H1 (cell line): ENCODE results near the gene RASEF. TPM values are rescaled to one million over a fixed set of nuclear protein-coding genes. Genes with fewer than 3 reads are reported as not detected.

Source experiments
- CHD7 ChIP-seq: fragments of 300-600 bp; sonication (generic); IDR thresholded peaks from 2 replicates; pipeline ENCODE4 v1.7.1; 2012; ENCODE audit warnings: low read length, moderate library complexity, mild to moderate bottlenecking, inconsistent platforms; ENCODE audit not compliant: insufficient replicate concordance
- CTBP2 ChIP-seq: IDR thresholded peaks from 2 replicates; pipeline ENCODE4 v1.7.0; 2011; ENCODE audit warnings: borderline replicate concordance, mild to moderate bottlenecking, moderate library complexity, mixed read lengths, low read length; ENCODE audit not compliant: insufficient read depth, insufficient read length
- NRF1 ChIP-seq: IDR thresholded peaks from 2 replicates; pipeline ENCODE4 v1.6.1; 2011; ENCODE audit warnings: mild to moderate bottlenecking, low read depth, low read length, improper control_type of control experiment
- SAP30 ChIP-seq: fragments of 300-600 bp; sonication (generic); IDR thresholded peaks from 2 replicates; pipeline ENCODE4 v1.7.1; 2012; ENCODE audit warnings: low read length, moderate library complexity, mild to moderate bottlenecking, inconsistent platforms; ENCODE audit not compliant: insufficient read depth, insufficient replicate concordance
- SIX5 ChIP-seq: IDR thresholded peaks from 2 replicates; pipeline ENCODE4 v1.6.1; 2011; ENCODE audit warnings: mild to moderate bottlenecking, low read depth, low read length
- TCF12 ChIP-seq: IDR thresholded peaks from 2 replicates; pipeline ENCODE4 v1.6.1; 2011; ENCODE audit warnings: low read depth, mild to moderate bottlenecking, low read length
- polyA plus RNA-seq, 7 experiments: library from polyadenylated mRNA; depleted of rRNA in 3 of 7; stranded (reverse) in 5 of 7; unstranded in 2 of 7; fragments of >200 nt in 5 of 7; fragments of 200-250 nt in 2 of 7; gene quantifications; 1 replicate in 5 of 7; 2 replicates in 1 of 7; 4 replicates in 1 of 7; pipeline versions ENCODE4 v1.2.1 to v1.2.3, GENCODE V29; 2011 to 2013; ENCODE audit warnings: missing spikeins in 2 of 7, mixed read lengths in 2 of 7
- total RNA-seq: library from RNA; stranded (reverse); fragmentation: NEBNext Ultra II Directional; extraction: Animal tissue kit (Norgen Biotek cat#: 25700); gene quantifications from 2 replicates; pipeline ENCODE4 v1.2.1, GENCODE V29; 2021

Gene RASEF
- total and polyA plus RNA-seq, 2 of the 8 experiments (the other 6 are each of a cell fraction or from before 2014, with no cell fraction given) = 1.1 to 4.6 TPM

- TF ChIP-seq CHD7 (no peak), NRF1 (no peak), CTBP2 (no peak), SAP30 (no peak), TCF12 (no peak), SIX5 (no peak)
- TF ChIP-seq, all 59 proteins: peak for 0
Measured at GRCh38 chr9:83036043-83036442, 26.9 kb downstream of the RASEF start (continued).
